Neural cell (in vitro differentiated cells): ENCODE measurements around the gene SPATA6L. TPM values are rescaled to one million over a fixed set of nuclear protein-coding genes. Genes with fewer than 3 reads are reported as not detected.

ENCODE experiments used
- H2AFZ ChIP-seq: fragments of 200-600, 300-800 bp; sonication (generic), shearing (Covaris generic); 2 replicates; pipeline ENCODE4 v1.6.0; 2014; ENCODE audit warnings: low read depth, mild to moderate bottlenecking, antibody characterized with exemption, low read length, moderate library complexity
- H3F3A ChIP-seq: fragments of 200-600 bp; shearing (Covaris generic); 2 replicates; pipeline ENCODE4 v1.6.1; 2016; ENCODE audit warnings: mild to moderate bottlenecking, moderate library complexity, mixed read lengths, antibody characterized with exemption, low read length; ENCODE audit not compliant: insufficient read depth, poor library complexity, severe bottlenecking
- H3K27ac ChIP-seq: fragments of 200-600, 300-800 bp; sonication (generic), shearing (Covaris generic); 2 replicates; pipeline ENCODE4 v1.5.1; 2014; ENCODE audit warnings: mild to moderate bottlenecking, low read length, moderate library complexity
- H3K27me3 ChIP-seq: fragments of 300-800, 200-600 bp; sonication (generic), shearing (Covaris generic); 2 replicates; pipeline ENCODE4 v1.6.0; 2014; ENCODE audit warnings: mild to moderate bottlenecking, low read depth, low read length, moderate library complexity; ENCODE audit not compliant: insufficient read depth
- H3K36me3 ChIP-seq: fragments of 300-800, 200-600 bp; sonication (generic), shearing (Covaris generic); 2 replicates; pipeline ENCODE4 v1.5.1; 2014; ENCODE audit warnings: mild to moderate bottlenecking, antibody characterized with exemption, low read length, moderate library complexity; ENCODE audit not compliant: insufficient read depth
- H3K4me2 ChIP-seq: fragments of 300-800, 200-600 bp; sonication (generic), shearing (Covaris generic); 2 replicates; pipeline ENCODE4 v1.6.0; 2014; ENCODE audit warnings: mild to moderate bottlenecking, low read length
- H3K4me3 ChIP-seq: fragments of 300-800, 200-600 bp; sonication (generic), shearing (Covaris generic); 2 replicates; pipeline ENCODE4 v1.5.1; 2014; ENCODE audit warnings: mild to moderate bottlenecking, low read length, moderate library complexity
- H3K79me2 ChIP-seq: fragments of 200-600 bp; shearing (Covaris generic); replicated peaks from 2 replicates; pipeline ENCODE4 v1.6.0; 2014; ENCODE audit warnings: mild to moderate bottlenecking, low read length, moderate library complexity; ENCODE audit not compliant: insufficient read depth
- H3K9ac ChIP-seq: fragments of 300-800, 200-600 bp; sonication (generic), shearing (Covaris generic); 2 replicates; pipeline ENCODE4 v1.6.1; 2016; ENCODE audit warnings: mild to moderate bottlenecking, low read length, mixed read lengths
- H3K9me2 ChIP-seq: fragments of 200-600 bp; shearing (Covaris generic); 2 replicates; pipeline ENCODE4 v1.6.1; 2016; ENCODE audit warnings: mild to moderate bottlenecking, low read length, mixed read lengths; ENCODE audit not compliant: insufficient read depth
- H3K9me3 ChIP-seq: fragments of 200-600, 300-800 bp; sonication (generic), shearing (Covaris generic); 2 replicates; pipeline ENCODE4 v1.6.1; 2016; ENCODE audit warnings: mild to moderate bottlenecking, mixed run types, low read length, moderate library complexity, mixed read lengths
- H4K20me1 ChIP-seq: fragments of 200-600 bp; shearing (Covaris generic); 2 replicates; pipeline ENCODE4 v1.6.1; 2016; ENCODE audit warnings: mild to moderate bottlenecking, mixed run types; ENCODE audit not compliant: insufficient read depth
- CTCF ChIP-seq: fragments of 450-650 bp; IDR thresholded peaks from 2 replicates; pipeline ENCODE4 v1.5.1; 2014; ENCODE audit warnings: antibody characterized with exemption, mild to moderate bottlenecking, moderate library complexity; ENCODE audit not compliant: poor library complexity, severe bottlenecking
- EP300 ChIP-seq: fragments of 450-650 bp; conservative IDR thresholded peaks from 2 replicates; pipeline ENCODE4 v1.6.1; 2014; ENCODE audit warnings: antibody characterized with exemption, mild to moderate bottlenecking, moderate library complexity; ENCODE audit not compliant: poor library complexity, severe bottlenecking
- EZH2 ChIP-seq: fragments of 200-600, 300-800 bp; shearing (Covaris generic), sonication (generic); IDR thresholded peaks from 2 replicates; pipeline ENCODE4 v1.6.1; 2014; ENCODE audit warnings: antibody characterized with exemption, low read length, borderline replicate concordance, mild to moderate bottlenecking; ENCODE audit not compliant: insufficient read depth, poor library complexity, severe bottlenecking
- MXI1 ChIP-seq: fragments of 450-650 bp; conservative IDR thresholded peaks from 2 replicates; pipeline ENCODE4 v1.6.1; 2014; ENCODE audit warnings: antibody characterized with exemption, mild to moderate bottlenecking; ENCODE audit not compliant: poor library complexity, severe bottlenecking
- POLR2AphosphoS5 ChIP-seq: IDR thresholded peaks from 2 replicates; pipeline ENCODE4 v1.6.1; 2012
- RAD21 ChIP-seq: fragments of 450-650 bp; conservative IDR thresholded peaks from 2 replicates; pipeline ENCODE4 v1.6.1; 2014; ENCODE audit warnings: antibody characterized with exemption, mild to moderate bottlenecking, moderate library complexity
- REST ChIP-seq: IDR thresholded peaks from 2 replicates; pipeline ENCODE4 v1.6.1; 2012; ENCODE audit warnings: borderline replicate concordance
- SMC3 ChIP-seq: fragments of 450-650 bp; conservative IDR thresholded peaks from 2 replicates; pipeline ENCODE4 v1.6.1; 2014; ENCODE audit warnings: antibody characterized with exemption, mild to moderate bottlenecking, moderate library complexity; ENCODE audit not compliant: poor library complexity
- TAF1 ChIP-seq: IDR thresholded peaks from 2 replicates; pipeline ENCODE4 v1.6.1; 2012; ENCODE audit warnings: low read depth
- polyA plus RNA-seq: library from polyadenylated mRNA; depleted of rRNA; stranded (reverse); fragments of >200 nt; gene quantifications from 2 replicates; pipeline ENCODE4 v1.2.3, GENCODE V29; 2014

SPATA6L gene
- polyA plus RNA-seq, 1 donor from 2014 or later: 0.89 TPM

GRCh38 chr9:4686112-4686511 is 19.8 kb upstream of the SPATA6L start:
- H3K9me2 ChIP-seq: no peaks in the 10 kb centered on the region
- no peak overlapping the region for H3K9ac ChIP-seq
- H4K20me1 ChIP-seq: no peaks in the 10 kb centered on the region
- no peaks in the 10 kb centered on the region for H3K9me3 ChIP-seq
- no peak overlapping the region for H3K27ac ChIP-seq
- H3K36me3 ChIP-seq: no peaks in the 10 kb centered on the region
- no peaks in the 10 kb centered on the region for H3K27me3 ChIP-seq
- H3K79me2 ChIP-seq: peaks cover 23% of the 10 kb centered on the region
- TF ChIP-seq REST: no peak
- no peak for TF ChIP-seq EZH2
- no peak for TF ChIP-seq CTCF
- TF ChIP-seq EP300: no peak
- no peak for TF ChIP-seq TAF1
- no peak for TF ChIP-seq POLR2AphosphoS5
- H2AFZ ChIP-seq: no peak overlapping the region
- no peak overlapping the region for H3K4me2 ChIP-seq
- no peaks in the 10 kb centered on the region for H3F3A ChIP-seq
- H3K4me3 ChIP-seq: no peak overlapping the region

- Histone ChIP-seq H3K36me3 (no peaks in the 10 kb centered on the region), H3K4me2 (no peak overlapping the region), H3K9ac (no peak overlapping the region), H3K9me3 (no peaks in the 10 kb centered on the region), H2AFZ (no peak overlapping the region), H3K79me2 (peaks cover 27% of the 10 kb centered on the region), H3K9me2 (no peaks in the 10 kb centered on the region), H3K27ac (no peak overlapping the region), H3K27me3 (no peaks in the 10 kb centered on the region), H3K4me3 (no peak overlapping the region), H4K20me1 (no peaks in the 10 kb centered on the region), H3F3A (no peaks in the 10 kb centered on the region)
- no peak for TF ChIP-seq POLR2AphosphoS5
- no peak for TF ChIP-seq REST
- TF ChIP-seq SMC3: no peak
- no peak for TF ChIP-seq RAD21
- no peak for TF ChIP-seq CTCF
- TF ChIP-seq EP300: no peak
- TF ChIP-seq TAF1: no peak
- TF ChIP-seq MXI1: no peak
- TF ChIP-seq EZH2: no peak
These were observed 18.5 kb upstream of the SPATA6L start for GRCh38 chr9:4684820-4685219.
